DMS79 (cell line): ENCODE data around the gene DCUN1D1.

Experiments
- DNase-seq: peaks from one replicate; lab custom pipeline; 2025; lab: John Stamatoyannopoulos, UW

The DCUN1D1 gene

GRCh38 chr3:182892226-182892625 lies 88.1 kb downstream of the DCUN1D1 start:
- DNase-seq: no peak

GRCh38 chr3:182891364-182891763 lies 89.0 kb downstream of the DCUN1D1 start:
- no peak for DNase-seq

GRCh38 chr3:182889948-182890629 lies 90.2 kb downstream of the DCUN1D1 start:
- no peak for DNase-seq
